ENCODE measurements around the gene ILDR2.

- TF ChIP-seq EZH2 (IDR thresholded peaks at IDR 0.05; ENCODE audit: borderline replicate concordance, low read depth, low read length, poor library complexity, severe bottlenecking) (no peak), CTCF (conservative IDR thresholded peaks at IDR 0.05; ENCODE audit: low read depth, low read length) (no peak)
These were observed at the start of gene ILDR2 for GRCh38 chr1:166975361-166976129.

All from A673 (cell line).